ENCODE measurements around the gene KCTD15. TPM values are rescaled to one million over a fixed set of nuclear protein-coding genes. Genes with fewer than 3 reads are reported as not detected.

The KCTD15 gene, protein sequence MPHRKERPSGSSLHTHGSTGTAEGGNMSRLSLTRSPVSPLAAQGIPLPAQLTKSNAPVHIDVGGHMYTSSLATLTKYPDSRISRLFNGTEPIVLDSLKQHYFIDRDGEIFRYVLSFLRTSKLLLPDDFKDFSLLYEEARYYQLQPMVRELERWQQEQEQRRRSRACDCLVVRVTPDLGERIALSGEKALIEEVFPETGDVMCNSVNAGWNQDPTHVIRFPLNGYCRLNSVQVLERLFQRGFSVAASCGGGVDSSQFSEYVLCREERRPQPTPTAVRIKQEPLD
- total RNA-seq (2021) = 59.9 and 63.8 TPM in 2 replicates
- long read RNA-seq, full-length matches to known transcripts = 63 of 157 reads
- long read RNA-seq, partial matches to known transcripts = 38 of 157 reads
- long read RNA-seq, other reads (novel, unspliced or antisense) = 56 of 157 reads

DNA sequence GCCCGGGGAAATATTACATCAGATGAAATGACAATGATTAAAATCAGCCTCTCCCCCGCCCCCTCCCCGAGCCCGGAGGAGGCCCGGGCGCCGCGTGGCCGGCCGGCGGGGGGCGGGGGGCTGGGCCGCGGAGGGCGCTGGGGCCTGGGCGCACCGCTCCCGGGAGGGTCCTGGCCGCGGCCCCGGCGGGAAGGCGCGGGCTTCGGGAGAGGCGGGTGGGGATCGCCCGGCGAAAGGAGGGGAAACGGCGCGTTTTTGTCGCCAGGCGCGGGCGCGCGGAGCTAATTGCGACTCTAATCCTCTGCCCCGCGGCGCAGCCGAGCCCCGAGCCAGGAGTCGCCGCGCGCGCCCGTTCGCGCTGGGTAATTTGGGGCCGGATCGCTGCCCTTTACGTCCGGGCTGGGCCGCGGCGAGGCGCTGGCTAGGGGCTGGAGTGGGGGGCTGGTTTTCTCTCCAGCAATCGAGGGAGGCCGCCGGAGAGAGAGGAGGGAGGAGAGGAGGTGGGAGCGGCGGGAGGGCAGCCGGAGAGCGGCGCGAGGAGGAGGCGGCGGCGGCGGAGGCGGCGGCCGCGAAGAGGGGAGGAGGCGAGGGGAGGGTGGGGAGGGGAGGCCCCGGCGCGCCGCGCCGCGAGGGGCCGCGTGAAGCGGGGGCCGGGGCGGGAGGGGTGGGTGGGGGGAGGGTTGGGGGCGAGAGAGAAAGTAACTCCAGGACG lies at the start of gene KCTD15:
Gene KCTD15, plus strand, starts transcription at position 707 of the 712 bp plus-strand sequence. CDS start 3,585 bp downstream, outside the sequence.
- H2AFZ ChIP-seq (ENCODE audit: low read length) = no peak within 1 kb of the TSS
- peaks cover 0 to 21% (median 20%) of the 10 kb centered on the region in 3 experiments; a peak in 6 of 7 replicates for H3K36me3 Mint-ChIP-seq (ENCODE audit: insufficient read depth in 1 of 3, low read depth in 3 of 3)
- no peaks in the 10 kb centered on the region for H3K9me3 ChIP-seq (ENCODE audit: control insufficient read depth, low read depth, low read length)

More for the DNA sequence above, at the start of gene KCTD15:
- WGBS (ENCODE audit: extremely low coverage, insufficient read length, low lambda C conversion rate) = no CpG with 5 or more reads among the region's 92 CpGs
- TF ChIP-seq, protein P1, sequence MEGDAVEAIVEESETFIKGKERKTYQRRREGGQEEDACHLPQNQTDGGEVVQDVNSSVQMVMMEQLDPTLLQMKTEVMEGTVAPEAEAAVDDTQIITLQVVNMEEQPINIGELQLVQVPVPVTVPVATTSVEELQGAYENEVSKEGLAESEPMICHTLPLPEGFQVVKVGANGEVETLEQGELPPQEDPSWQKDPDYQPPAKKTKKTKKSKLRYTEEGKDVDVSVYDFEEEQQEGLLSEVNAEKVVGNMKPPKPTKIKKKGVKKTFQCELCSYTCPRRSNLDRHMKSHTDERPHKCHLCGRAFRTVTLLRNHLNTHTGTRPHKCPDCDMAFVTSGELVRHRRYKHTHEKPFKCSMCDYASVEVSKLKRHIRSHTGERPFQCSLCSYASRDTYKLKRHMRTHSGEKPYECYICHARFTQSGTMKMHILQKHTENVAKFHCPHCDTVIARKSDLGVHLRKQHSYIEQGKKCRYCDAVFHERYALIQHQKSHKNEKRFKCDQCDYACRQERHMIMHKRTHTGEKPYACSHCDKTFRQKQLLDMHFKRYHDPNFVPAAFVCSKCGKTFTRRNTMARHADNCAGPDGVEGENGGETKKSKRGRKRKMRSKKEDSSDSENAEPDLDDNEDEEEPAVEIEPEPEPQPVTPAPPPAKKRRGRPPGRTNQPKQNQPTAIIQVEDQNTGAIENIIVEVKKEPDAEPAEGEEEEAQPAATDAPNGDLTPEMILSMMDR (conservative IDR thresholded peaks at IDR 0.05) = no peak
- no peak within 1 kb of the TSS for H3K27ac ChIP-seq (ENCODE audit: insufficient read length, low read depth, low read length)
- peak within 1 kb of the TSS; percentile 64 for H3K9ac ChIP-seq (ENCODE audit: extremely low read depth, insufficient read length, low read length)
- H2BK15ac ChIP-seq (ENCODE audit: low read depth, low read length) = no peak within 1 kb of the TSS
- peak within 1 kb of the TSS; percentile 80 for H3K4me2 ChIP-seq (ENCODE audit: insufficient read depth, insufficient read length, low read length)
- H2BK120ac ChIP-seq (ENCODE audit: low read depth, low read length, poor library complexity, severe bottlenecking) = peak within 1 kb of the TSS; percentile 65
- no peak within 1 kb of the TSS for H4K91ac ChIP-seq (ENCODE audit: insufficient read length, low read depth, low read length)
- no peak within 1 kb of the TSS for H2BK12ac ChIP-seq (ENCODE audit: insufficient read length, low read depth, low read length)
- no peak within 1 kb of the TSS for H2BK20ac ChIP-seq (ENCODE audit: low read depth, low read length, poor library complexity, severe bottlenecking)
- Mint-ChIP-seq H3K9me3 (no peaks in the 10 kb centered on the region), H3K27ac (peak within 1 kb of the TSS; percentile 88 to 95 (median 93); a peak in 6 of 7 replicates), H3K27me3 (ENCODE audit: low read depth) (peaks cover 7% of the 10 kb centered on the region), H3K4me3 (peak within 1 kb of the TSS; percentile 86 to 91), H3K4me1 (peaks cover 33 to 45% of the 10 kb centered on the region in 2 experiments)
- H3K23me2 ChIP-seq (ENCODE audit: insufficient read length, low read depth, low read length, poor library complexity, severe bottlenecking) = peaks cover 13% of the 10 kb centered on the region
- no peaks in the 10 kb centered on the region for H3K79me1 ChIP-seq (ENCODE audit: insufficient read depth, low read depth, low read length, poor library complexity, severe bottlenecking)
- H4K8ac ChIP-seq (replicated peaks; ENCODE audit: insufficient read length, low read depth, low read length) = no peak within 1 kb of the TSS
- no peak within 1 kb of the TSS for H2BK5ac ChIP-seq (ENCODE audit: insufficient read length, low read length)
- peak; percentile 47 for DNase-seq
- peak within 1 kb of the TSS; percentile 87 for H3K14ac ChIP-seq (ENCODE audit: insufficient read depth, low read length)
- H3K23ac ChIP-seq (ENCODE audit: insufficient read length, low read depth, low read length) = no peak within 1 kb of the TSS
- no peak within 1 kb of the TSS for H3T11ph ChIP-seq (ENCODE audit: low read length)
- H4K20me1 ChIP-seq (ENCODE audit: control insufficient read depth, insufficient read depth, insufficient read length) = no peaks in the 10 kb centered on the region
- H2AK5ac ChIP-seq (ENCODE audit: insufficient read length, low read length) = no peak within 1 kb of the TSS
- no peaks in the 10 kb centered on the region for H3K27me3 ChIP-seq (ENCODE audit: insufficient read depth, low read length)
- no peak within 1 kb of the TSS for H4K5ac ChIP-seq (ENCODE audit: insufficient read length, low read depth, low read length)
- H3K79me2 ChIP-seq (ENCODE audit: insufficient read depth, low read length) = no peaks in the 10 kb centered on the region
- peak within 1 kb of the TSS; percentile 90 for H3K18ac ChIP-seq (ENCODE audit: insufficient read length, low read depth, low read length)
- H3K4ac ChIP-seq (ENCODE audit: low read depth, low read length) = no peak within 1 kb of the TSS; the same call in 1 of the 2 replicates
- no peak within 1 kb of the TSS for H3K56ac ChIP-seq (ENCODE audit: insufficient read length, low read depth, low read length)
- peaks cover 8% of the 10 kb centered on the region; the same call in 1 of the 2 replicates for H3K4me1 ChIP-seq (ENCODE audit: insufficient read depth, low read length)

Measured in H9 (cell line).